Measurements from ENCODE around the gene DNAJB11.
"Not testable (repeated sequence)": the region's sequence is repeated elsewhere in the genome, so short reads cannot be mapped to it uniquely, and the experiment has no call there.

Gene DNAJB11

GRCh38 chr3:186570096-186570940, at the start of gene DNAJB11:
DNAJB11 (plus strand) TSS chr3:186570720; CDS start chr3:186570898, 178 bp downstream.
- peak; percentile 99 for DNase-seq

DNA sequence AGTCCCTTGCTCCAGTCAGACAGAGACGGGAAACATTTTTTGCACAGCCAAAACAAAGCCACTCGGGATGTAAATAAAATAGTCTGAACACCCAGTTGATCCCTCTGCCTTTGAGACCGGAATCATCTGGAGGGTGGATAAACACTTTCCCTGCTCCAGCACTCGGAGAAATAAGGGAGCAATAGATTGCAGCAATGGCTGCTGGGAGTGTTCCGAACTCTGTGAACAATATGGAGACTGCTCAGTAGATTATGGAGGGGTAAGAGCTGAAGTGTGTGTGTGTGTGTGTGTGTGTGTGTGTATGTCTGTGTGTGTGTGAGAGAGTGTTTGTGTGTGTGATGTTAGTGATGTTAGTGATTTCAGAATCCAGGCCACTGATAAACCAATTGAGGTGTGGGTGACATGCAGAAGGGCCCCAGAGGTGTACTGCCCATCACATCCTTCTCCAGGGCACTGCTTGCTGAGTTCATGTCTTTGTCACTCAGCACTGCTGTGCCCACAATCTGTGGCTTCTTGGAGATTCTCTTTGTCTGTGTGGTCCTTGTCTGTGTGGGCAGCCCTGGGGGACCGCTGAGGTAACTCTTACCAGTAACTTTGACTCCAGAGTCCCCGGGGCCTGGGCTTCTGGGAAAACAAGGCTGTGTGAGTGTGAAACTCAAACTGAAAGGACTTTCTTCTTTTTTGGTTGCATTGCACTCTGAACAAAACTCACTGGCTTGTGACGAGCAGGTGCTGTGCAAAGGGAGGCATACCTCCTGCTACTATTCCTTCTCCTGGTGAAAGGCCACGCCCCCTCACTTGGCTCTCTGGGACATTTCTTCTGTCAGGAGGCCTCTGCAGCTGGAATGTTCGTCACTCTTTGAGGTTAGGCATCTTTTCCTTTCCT, 49.3 kb upstream of the DNAJB11 start:
- DNase-seq, result no peak

DNA sequence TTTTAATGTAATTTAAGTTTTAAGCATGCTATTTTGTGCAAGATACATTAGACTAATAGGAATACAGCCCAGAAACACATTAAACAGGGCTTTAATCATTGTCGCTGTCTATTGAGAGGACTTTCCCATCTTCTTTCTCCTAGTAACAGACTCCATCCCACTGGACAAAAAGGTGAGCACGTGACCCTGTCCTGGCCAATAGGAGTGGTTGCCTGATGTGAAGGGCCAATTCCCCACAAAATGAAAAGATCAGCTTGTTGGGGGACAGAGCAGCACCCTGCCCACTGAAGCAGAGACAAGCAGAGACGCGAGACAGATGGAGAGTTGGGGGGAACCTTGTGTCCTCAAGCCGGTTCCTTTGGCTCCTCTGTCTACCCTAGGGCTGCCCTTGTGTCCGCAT, 47.5 kb upstream of the DNAJB11 start:
- no peak for DNase-seq

GRCh38 chr3:186523434-186523833, 47.1 kb upstream of the DNAJB11 start:
- DNase-seq, result no peak

DNA sequence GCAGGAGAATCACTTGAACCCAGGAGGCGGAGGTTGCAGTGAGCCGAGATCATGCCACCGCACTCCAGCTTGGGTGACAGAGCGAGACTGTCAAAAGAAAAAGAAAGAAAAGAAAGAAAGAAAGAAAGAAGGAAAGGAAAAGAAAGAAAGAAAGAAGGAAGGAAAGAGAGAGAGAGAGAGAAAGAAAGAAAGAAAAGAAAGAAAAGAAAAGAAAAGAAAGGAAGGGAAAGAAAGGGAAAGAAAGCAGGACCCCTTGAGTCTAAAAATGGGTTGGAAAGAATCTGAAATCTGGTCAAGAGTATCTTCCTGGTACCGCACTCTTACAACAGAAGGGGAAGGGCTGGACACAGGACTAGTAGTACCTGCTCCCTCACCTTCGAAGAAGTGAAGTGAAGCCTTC, 45.9 kb upstream of the DNAJB11 start:
- DNase-seq, result no peak

- no peak for DNase-seq
Measured at GRCh38 chr3:186525369-186526255, 44.9 kb upstream of the DNAJB11 start.

DNA sequence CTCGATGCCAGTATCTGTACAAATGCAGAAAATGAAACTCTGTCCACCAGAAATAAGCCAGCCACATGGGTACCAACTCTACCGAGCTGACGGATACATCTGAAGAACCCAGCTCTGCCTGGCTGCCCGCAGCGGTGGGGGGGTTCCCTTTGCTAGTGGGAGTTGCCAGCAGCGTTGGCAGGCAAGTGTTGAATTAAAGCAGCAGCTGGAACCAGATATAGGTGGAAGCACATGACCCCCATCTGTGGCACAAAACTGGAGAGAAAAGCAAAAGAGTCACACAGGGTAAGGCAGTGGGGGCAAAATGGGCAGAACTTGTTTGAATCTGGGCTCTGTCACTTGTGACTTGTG, 44.3 kb upstream of the DNAJB11 start:
- no peak for DNase-seq

DNA sequence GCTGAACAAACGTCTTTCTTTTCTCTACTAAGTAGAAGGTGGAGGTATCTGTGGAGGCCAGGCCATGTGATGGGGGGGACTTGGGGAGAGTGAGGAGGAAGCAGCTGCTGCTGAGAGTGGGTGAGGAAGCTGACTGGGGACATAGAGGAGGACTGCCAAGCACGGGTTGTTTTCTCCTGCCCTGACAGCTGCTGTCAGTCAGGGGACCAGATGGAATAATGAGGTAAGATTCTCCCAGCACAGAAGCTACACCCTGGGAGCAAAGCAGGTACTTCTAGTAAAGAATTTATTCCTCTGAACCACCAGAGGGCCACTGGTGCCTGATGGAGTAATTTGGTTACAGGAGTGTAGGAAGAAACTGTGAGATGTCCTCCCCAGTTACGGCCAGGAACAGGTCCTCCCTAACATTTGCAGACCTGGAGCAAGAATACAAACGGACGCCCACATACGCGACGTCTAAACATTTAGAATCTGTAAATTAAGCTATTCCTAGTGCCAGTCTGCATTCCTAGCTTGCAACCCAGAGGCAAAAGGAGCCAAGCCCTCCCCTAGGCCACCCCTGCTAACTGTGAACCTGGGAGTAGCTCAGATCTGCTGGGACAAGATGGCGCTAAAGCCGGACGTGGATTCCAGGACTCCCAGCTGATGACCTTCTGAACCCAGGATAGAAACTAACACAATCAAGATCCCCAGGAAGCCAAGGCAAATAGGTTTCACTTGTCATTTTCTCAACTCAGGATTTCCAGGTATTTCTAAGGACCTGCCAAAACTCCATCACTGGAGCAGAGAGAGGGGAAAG, 41.1 kb upstream of the DNAJB11 start:
- no peak for DNase-seq

- DNase-seq, result no peak
Measured at GRCh38 chr3:186530415-186530814, 40.1 kb upstream of the DNAJB11 start.

- DNase-seq, result not testable (repeated sequence)
Measured at GRCh38 chr3:186531694-186532093, 38.8 kb upstream of the DNAJB11 start.

DNA sequence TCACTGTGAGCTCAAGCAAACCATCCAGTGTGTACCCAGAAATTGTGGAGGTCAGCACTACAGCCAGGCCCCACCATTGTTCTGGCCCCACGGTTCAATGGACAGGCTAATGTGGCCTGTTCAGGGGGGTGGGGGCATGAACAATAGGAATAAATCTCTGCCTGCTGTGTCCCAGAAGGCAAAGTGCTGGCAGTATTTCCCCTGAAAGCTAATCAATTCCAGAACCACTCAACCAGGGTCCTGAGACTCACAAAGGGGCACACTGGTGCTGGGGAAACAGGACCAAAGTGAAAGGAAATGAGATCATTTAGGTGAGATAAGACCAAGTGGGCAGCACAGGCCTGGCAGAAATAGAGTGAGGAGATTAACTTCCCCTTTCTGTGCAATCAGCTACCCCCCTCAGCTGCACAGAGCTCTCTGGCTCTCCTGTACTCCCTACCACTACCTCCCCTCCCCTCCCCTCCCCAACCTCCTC, 37.9 kb upstream of the DNAJB11 start:
- peak; percentile 47 for DNase-seq

DNA sequence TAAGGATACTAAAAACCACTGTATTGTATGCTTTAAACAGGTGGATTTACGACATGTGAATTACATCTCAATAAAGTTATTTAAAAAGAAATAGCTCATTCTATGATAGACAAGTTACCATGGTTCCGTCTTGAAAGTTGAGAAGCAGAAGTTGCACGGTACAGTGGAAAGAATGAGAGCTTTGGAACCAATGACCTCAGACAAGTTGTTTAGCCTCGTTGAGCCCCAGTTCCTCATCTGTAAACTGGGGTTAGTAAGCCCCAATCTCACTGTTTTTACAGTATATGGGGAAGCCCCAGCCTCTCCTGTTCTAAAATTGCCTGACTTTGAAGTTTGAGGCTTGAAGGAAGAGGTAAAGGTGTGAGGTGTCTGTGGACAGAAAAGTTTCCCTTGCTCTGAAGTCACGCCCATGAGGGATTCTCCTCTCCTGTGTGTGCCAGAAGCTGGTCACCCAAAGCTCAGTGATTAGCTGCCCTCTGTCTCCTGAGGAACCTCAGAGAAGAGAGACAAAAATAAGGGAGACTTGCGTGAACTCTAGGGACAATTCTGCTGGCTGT, 36.3 kb upstream of the DNAJB11 start:
- DNase-seq, result no peak

GRCh38 chr3:186536883-186537844, 33.4 kb upstream of the DNAJB11 start:
- no peak for DNase-seq

- DNase-seq, result no peak
Measured at GRCh38 chr3:186538779-186539178, 31.7 kb upstream of the DNAJB11 start.

GRCh38 chr3:186540221-186540834, 30.2 kb upstream of the DNAJB11 start:
- peak; percentile 79 for DNase-seq

DNA sequence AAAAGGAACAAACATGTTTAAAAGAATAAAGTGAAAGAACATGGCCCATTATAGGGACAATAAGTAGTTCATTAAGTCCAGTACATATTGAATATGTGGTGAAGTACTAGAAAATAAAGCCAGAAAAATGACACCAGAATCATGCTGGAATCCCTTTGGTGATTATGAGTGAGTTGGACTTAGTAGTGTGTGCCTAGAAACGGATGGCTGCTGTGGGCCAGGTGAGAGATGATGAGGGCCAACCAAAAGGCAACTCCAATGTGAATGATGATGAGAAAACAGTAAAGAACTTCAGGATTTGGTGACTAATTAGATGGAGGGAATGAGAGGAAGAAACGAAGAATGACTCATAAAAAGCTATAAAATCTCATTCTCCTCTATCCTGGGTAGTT, 29.7 kb upstream of the DNAJB11 start:
- DNase-seq, result peak; percentile 40

DNA sequence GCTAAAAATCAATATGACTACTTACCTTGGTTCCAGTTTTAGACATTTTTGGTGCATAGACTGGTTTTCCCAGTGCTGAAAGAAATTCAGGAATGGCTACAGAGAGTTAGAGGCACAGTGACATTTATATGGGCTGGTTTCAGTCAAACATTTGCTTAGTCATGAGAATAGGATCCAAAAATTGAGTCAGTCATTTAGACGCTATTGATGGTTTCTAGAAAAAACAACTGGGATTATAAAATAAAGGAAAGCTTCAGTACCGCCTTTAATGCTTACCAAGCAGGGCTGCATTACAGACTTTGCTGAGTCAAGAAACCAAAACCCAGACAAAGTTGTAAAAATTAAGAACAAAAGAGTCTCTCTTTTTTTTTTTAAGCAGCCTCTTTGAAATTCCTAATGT, 26.2 kb upstream of the DNAJB11 start, which contains the start of gene CRYGS:
Gene CRYGS (minus strand): TSS at position 100 of the 400 bp plus-strand sequence. CDS start 54 bp downstream, at position 46.
- no peak for DNase-seq

DNA sequence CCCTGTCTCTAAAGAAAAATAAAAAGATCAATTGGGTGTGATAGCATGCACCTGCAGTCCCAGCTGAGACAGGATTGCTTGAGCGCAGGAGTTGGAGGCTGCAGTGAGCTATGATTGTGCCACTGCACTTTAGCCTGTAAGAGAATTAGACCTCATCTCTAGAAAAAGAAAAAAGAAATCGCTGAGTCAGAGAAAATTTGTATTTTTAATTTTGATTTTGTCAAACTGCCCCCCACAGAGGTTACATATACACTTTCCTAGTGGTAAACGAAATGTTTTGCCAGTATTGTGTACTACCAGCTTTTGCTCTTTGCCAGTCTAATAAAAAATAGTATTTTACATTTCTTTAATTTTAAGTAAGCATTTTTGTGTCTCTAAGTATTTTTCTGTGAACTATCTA, 21.0 kb upstream of the DNAJB11 start:
- no peak for DNase-seq

DNA sequence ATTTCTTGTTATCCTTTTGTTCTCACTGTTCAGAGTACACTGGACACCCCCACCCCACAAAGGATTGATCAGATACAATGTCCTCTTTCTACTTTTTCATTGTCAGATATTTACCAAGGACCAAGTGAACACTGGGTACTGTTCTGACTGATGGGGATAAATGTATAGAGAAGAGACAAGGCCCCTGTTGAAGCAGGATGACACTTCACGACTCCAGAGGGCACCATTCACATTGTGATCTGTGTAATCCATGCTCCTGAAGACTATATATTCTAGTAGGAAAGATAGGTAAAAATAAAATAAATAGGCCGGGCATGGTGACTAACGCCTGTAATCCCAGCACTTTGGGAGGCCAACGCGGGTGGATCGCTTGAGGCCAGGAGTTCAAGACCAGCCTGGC, 19.1 kb upstream of the DNAJB11 start:
- DNase-seq, result no peak
